ENCODE results near the gene CFAP74. TPM values are rescaled to one million over a fixed set of nuclear protein-coding genes. Genes with fewer than 3 reads are reported as not detected.

The CFAP74 gene
- total RNA-seq, 1 donor from 2014 or later: not detected

DNA sequence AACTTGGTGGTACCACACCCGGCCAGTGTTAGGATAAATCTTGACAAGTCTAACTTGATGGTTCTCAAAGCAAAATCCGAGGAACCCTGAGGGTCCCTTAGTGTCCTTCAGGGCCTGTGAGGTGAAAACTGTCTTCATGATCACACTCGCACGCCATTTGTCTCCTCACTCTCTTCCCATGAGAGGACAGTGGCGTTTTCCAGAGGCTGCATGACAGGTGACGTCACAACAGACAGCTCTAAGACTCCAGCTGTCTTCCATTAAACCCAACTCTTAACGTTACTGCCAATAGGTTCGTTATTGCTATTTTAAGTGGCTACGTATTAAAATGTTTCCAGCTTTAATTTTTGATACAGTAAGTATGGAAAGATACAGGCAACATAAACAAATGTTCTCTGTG, 13.8 kb downstream of the CFAP74 start:
- no peak overlapping the region for H3K27ac Mint-ChIP-seq (ENCODE audit: unreplicated experiment)
- H3K4me3 Mint-ChIP-seq (ENCODE audit: unreplicated experiment): no peak overlapping the region

DNA sequence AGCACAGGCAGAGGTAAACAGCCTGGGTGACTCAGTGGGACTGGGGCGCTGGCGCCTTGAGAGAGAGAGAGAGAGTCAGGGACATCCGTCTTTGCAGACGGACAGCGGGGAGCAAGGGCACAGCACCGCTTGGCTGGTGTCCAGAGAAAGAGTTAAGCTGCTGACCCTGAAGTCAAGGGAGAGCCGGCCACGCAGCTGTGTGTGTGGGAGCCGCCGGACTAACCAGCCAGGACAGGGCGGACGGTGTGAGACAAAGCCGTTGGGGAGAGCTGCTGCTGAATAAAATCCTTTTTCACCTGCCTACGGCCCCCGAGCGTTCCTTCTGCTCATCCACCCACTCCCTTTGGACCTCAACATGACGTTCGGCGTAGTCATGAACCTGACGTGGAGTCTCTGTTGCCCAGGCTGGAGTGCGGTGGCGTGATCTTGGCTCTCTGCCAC, 14.5 kb downstream of the CFAP74 start:
- Mint-ChIP-seq H3K9me3 (ENCODE audit: unreplicated experiment) (no peaks in the 10 kb centered on the region), H3K4me3 (ENCODE audit: unreplicated experiment) (no peak overlapping the region), H3K36me3 (ENCODE audit: unreplicated experiment) (no peaks in the 10 kb centered on the region), H3K27ac (ENCODE audit: unreplicated experiment) (no peak overlapping the region), H3K4me1 (ENCODE audit: unreplicated experiment) (no peaks in the 10 kb centered on the region), H3K27me3 (ENCODE audit: unreplicated experiment) (peaks cover 16% of the 10 kb centered on the region)
- TF ChIP-seq, protein P1, sequence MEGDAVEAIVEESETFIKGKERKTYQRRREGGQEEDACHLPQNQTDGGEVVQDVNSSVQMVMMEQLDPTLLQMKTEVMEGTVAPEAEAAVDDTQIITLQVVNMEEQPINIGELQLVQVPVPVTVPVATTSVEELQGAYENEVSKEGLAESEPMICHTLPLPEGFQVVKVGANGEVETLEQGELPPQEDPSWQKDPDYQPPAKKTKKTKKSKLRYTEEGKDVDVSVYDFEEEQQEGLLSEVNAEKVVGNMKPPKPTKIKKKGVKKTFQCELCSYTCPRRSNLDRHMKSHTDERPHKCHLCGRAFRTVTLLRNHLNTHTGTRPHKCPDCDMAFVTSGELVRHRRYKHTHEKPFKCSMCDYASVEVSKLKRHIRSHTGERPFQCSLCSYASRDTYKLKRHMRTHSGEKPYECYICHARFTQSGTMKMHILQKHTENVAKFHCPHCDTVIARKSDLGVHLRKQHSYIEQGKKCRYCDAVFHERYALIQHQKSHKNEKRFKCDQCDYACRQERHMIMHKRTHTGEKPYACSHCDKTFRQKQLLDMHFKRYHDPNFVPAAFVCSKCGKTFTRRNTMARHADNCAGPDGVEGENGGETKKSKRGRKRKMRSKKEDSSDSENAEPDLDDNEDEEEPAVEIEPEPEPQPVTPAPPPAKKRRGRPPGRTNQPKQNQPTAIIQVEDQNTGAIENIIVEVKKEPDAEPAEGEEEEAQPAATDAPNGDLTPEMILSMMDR (IDR thresholded peaks at IDR 0.05): no peak
- DNase-seq (ENCODE audit: extremely low spot score, unreplicated experiment): no peak

More for the DNA sequence above, 13.8 kb downstream of the CFAP74 start:
- Mint-ChIP-seq H3K36me3 (ENCODE audit: unreplicated experiment) (no peaks in the 10 kb centered on the region), H3K4me1 (ENCODE audit: unreplicated experiment) (no peaks in the 10 kb centered on the region), H3K9me3 (ENCODE audit: unreplicated experiment) (no peaks in the 10 kb centered on the region), H3K27me3 (ENCODE audit: unreplicated experiment) (peaks cover 23% of the 10 kb centered on the region)
- TF ChIP-seq, protein P1 (IDR thresholded peaks at IDR 0.05): no peak
- no peak for DNase-seq (ENCODE audit: extremely low spot score, unreplicated experiment)

DNA sequence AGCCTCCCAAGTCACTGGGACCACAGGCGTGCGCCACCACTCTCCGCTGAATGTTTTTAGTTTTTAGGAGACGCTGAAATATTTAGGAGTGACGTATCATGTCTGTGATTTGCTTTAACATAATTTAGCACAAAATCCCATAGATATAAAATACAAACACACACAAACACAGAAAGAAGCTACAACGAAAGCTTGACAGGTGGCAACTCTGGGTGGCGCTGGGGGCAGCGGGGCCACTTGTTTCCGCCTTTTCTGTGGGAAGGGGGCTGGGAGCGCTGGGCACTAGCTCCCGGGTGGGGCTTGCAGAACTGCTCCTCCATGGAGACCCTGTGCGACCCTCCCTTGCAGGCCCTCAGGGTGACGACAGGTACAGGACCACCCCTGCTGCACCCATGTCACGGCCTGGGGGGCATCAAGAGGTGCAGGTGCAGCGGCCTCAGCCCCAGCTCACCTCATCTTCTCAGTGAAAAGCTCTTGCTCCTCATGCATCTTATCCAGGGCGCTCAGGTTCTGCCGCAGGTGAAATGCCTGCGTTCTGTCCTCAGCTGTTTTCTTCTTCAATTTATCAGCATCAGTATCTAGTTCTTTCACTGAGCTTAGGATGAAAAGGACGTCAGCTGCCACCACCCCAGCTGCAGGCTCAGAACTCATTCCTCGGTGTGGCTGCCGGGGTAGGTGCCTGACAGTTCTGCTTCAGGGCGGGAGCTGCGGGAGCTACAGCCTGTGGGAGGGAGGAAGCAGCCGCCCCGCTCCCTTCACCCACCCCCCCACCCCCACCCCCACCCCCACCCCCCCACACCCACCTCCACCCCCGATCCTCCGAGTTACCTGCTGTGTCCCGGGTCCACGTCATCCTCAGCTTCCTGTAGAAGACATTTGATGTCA, 15.3 kb downstream of the CFAP74 start:
- DNase-seq (ENCODE audit: extremely low spot score, unreplicated experiment): no peak
- Mint-ChIP-seq H3K36me3 (ENCODE audit: unreplicated experiment) (no peaks in the 10 kb centered on the region), H3K4me3 (ENCODE audit: unreplicated experiment) (no peak overlapping the region), H3K9me3 (ENCODE audit: unreplicated experiment) (no peaks in the 10 kb centered on the region), H3K27me3 (ENCODE audit: unreplicated experiment) (peaks cover 16% of the 10 kb centered on the region), H3K4me1 (ENCODE audit: unreplicated experiment) (no peaks in the 10 kb centered on the region), H3K27ac (ENCODE audit: unreplicated experiment) (no peak overlapping the region)
- TF ChIP-seq, protein P1 (IDR thresholded peaks at IDR 0.05): no peak

DNA sequence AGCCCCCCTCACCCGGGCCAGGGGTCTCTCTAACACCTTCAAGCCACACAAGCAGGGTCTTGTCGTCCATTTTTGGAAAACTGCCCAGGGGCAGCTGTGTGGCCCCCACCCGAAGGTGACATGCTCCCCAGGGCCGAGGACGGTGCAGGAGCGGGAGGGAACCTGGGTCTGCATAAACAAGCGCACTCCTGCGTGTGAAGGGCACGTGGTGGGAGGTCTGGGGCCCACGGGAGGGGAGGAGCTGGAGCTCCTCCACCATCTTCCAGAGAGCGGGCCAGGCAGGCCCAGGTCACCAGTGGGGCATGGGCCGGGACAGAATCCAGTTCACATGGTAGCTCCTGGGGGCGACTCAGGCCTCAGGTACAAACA, 16.5 kb downstream of the CFAP74 start:
- Mint-ChIP-seq H3K27me3 (ENCODE audit: unreplicated experiment) (peaks cover 16% of the 10 kb centered on the region), H3K4me3 (ENCODE audit: unreplicated experiment) (no peak overlapping the region), H3K27ac (ENCODE audit: unreplicated experiment) (no peak overlapping the region), H3K4me1 (ENCODE audit: unreplicated experiment) (no peaks in the 10 kb centered on the region), H3K9me3 (ENCODE audit: unreplicated experiment) (no peaks in the 10 kb centered on the region), H3K36me3 (ENCODE audit: unreplicated experiment) (no peaks in the 10 kb centered on the region)
- no peak for DNase-seq (ENCODE audit: extremely low spot score, unreplicated experiment)
- TF ChIP-seq, protein P1 (IDR thresholded peaks at IDR 0.05): no peak

DNA sequence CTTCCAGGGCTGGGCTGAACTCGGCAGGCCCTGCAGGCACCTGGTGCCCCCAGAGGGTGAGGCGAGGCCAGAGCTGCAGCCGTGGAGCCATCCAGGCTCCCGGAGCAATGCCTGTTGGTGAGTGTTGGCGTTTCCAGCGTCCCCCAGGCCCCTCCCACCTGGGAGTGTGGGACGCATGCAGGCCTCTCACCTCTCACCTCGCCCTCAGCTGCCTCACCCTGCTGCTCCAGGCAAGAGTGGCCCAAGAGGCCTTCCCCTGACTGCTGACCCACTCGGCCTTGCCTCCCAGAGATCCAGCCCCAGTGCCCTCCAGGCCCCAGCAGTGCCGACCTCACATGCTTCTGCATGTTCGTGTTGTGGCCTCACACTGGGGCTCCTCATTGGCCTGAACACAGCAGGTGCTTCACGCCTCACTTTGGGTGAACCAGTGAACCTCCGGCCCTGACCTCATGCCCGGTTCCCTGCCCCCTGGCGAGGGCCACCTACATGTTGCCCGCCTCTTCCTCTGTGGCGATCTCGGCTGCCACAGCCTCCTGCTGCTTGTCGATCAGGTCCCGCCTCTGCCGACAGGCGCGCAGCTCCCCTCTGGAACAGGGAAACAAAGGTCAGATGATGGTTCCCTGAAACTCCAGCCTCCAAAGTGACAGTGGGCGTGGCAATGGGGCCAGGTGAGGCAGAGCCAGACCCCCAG, 17.0 kb downstream of the CFAP74 start:
- TF ChIP-seq, protein P1 (IDR thresholded peaks at IDR 0.05): no peak
- H3K27ac Mint-ChIP-seq (ENCODE audit: unreplicated experiment): no peak overlapping the region
- no peaks in the 10 kb centered on the region for H3K4me1 Mint-ChIP-seq (ENCODE audit: unreplicated experiment)
- peaks cover 16% of the 10 kb centered on the region for H3K27me3 Mint-ChIP-seq (ENCODE audit: unreplicated experiment)
- H3K36me3 Mint-ChIP-seq (ENCODE audit: unreplicated experiment): no peaks in the 10 kb centered on the region
- DNase-seq (ENCODE audit: extremely low spot score, unreplicated experiment): no peak
- no peak overlapping the region for H3K4me3 Mint-ChIP-seq (ENCODE audit: unreplicated experiment)
- H3K9me3 Mint-ChIP-seq (ENCODE audit: unreplicated experiment): no peaks in the 10 kb centered on the region
